Brain pericyte (primary cell): ENCODE data around the gene FAIM2.

ENCODE experiments used
- DNase-seq: peaks from one replicate; pipeline ENCODE4 v3.0.0-alpha.2; 2012; ENCODE audit warnings: low read depth, low spot score

FAIM2 gene

DNA sequence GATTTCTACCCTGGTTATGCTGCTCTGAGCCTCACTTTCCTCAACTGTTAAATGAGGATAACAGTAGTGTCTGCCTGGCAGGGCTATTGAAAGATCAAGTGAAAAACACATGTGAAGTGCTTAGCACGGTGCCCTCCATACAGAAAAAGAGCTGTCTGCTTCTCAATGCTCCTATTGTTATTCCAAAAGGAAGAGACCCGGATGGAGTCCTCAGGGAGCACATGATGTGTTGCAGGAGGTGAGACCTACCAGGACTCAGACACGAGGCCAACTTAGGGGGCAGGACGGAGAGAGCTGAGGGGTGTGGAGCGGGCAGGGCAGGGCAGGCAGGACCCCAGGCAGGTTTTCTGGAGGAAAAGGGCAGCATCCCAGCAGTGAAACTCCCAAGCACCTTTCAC lies 8.9 kb downstream of the FAIM2 start:
- DNase-seq: no peak

DNA sequence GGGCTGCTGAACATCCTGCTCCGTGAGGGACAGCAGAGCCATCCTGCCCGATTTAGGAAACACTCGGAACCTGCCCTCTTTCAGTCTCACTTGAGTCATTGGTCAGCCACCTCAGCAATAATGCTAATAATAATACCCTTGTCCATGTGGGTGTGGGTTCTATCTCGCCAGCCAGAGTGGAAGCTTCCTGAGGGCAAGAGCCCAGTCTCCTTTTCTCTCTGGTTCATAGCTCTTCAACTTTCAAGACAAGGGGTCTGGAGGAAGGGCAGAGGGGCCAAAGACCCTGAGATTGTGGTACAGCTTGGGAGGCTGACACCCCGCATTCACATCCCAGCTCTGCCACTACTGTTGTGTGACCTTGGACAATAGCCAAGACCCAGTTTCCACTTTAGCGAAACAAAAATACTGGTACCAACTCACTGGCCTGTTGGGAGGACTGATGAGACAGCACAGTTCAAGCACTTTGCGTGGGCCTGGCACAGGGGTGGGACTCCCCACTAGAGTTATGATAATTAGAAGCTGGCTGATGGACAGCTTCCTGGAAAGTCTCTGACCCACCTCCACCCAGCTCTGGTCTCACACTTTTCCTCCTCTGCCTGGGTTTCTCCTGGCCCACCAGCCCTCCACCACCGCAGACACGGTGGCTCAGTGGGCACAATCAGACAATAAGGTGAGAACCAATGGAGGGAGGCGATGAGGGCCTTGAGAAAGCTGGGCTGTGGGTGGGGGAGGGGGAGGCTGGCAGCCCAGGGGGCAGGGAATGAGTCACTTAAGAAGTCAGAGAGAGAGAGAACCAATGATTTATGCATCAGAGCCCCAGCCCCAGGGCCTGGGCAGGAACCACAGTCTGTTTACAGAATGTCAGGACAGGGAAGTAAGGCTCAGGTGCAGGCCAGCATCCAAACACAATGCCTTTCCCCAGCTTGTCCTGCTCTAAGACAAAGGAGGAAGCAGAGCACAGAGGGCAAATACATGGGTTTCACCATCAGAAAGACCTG lies 9.6 kb downstream of the FAIM2 start:
- no peak for DNase-seq

DNA sequence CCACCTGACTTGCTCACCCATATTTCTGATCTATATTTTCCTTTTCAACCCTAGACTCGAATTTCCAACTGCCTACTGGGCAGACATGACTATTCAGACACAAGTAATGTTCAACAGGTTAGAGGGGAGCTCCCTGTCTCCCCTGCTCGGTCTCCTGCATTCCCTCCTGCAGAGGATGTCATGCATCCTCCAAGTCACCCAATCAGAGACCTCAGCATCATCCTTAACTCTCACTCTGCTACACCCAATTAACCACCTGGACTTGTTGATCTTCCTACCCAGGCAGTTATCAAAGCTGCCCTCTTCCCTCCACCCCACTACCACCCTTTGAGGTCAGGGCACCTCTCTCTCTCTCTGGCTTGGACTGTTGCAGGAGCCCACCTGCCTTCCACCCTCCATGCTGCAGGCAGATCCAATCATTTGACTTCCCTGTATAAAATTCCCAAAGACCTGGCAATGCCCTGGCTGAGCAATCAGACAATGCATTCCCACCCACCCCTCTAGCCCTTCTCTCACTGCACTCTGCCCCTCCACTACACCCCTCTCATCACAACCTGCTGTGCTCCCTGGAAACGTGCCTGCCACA lies 10.9 kb downstream of the FAIM2 start:
- no peak for DNase-seq

DNA sequence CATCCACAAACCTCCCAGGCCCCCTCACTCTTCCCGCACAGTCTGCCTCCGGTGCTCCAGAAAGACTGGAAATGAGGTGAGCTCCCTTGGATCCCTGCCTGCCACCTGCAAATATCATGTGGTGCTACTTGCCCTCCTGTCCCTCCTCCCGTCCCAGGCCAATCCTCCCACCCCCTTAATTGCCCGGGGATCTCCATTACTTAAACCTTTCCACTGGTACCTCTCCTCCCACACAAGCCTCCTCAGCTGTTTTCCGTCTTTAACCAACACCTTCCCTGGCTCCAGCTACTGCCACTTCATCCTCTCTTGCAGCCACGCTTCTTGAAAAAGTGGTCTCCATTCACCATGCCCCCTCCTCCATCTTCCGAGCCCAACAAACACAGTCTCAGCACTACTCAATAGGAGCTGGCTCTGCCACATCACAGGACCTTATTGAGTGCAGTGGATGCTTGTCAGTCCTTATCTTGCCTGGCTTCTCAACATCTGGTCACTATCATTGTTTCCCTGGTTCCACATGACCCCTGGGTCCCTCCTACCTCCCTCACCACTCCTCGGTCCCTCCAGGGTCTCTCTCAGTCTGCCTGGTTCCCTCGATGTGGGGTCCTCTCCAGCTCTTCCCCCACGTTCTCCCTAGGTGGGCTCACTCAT lies 11.5 kb downstream of the FAIM2 start:
- DNase-seq: no peak

DNA sequence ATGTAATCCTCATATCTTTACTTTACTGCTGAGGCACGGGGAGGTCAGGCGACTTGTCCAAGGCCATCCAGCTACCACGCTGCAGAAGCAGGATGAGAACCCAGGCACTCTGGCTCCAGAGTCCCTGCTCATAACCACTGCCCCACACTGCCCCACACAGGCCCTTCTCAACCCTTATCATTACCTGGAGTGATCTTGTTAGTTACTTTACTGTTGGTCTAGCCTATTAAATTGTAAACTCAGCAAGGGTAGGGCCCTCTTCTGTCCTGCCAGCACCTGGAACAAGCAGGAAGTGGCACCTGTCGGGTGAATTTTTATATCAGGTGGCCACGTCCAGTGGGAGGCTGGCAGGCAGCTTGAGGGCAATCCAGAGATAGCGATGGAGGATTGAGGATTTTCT lies 12.2 kb downstream of the FAIM2 start:
- DNase-seq: no peak

DNA sequence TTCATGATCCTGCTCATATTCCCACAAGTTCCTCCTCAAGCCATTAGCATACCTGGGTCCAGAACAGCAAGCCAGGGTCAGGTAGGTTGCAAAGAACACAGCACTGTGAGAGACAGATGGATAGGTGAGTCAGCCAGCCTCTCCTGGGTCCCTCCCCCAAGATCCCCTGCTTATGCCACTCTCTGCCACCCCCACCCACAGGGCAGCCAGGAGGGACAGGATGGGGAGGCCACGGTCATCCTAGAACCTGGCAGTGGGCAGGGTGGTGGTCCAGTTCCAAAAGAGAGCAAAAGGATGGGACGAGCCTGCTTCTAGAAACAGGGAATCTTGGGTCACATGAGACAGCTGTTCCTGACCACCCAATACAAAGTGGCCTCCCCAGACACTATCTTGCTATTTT lies 12.7 kb downstream of the FAIM2 start:
- DNase-seq: no peak

DNA sequence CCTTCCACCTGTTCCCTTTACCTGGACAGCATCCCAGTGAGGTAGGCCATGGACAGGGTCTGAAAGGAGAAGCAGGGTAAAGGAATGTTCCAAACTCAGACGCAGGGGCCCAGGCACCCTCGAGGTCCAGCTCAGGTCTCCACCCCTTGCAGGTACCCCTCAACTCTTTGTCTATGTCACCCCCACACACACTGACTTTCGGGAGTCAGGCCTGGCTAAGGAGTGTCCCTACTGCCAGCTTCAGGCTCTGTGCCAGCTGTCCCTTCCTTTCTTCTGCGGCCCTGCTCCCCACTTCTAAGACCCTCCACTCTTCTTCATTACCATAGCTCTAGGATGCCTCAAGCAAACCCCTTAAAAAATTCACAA lies 13.6 kb downstream of the FAIM2 start:
- DNase-seq: no peak

DNA sequence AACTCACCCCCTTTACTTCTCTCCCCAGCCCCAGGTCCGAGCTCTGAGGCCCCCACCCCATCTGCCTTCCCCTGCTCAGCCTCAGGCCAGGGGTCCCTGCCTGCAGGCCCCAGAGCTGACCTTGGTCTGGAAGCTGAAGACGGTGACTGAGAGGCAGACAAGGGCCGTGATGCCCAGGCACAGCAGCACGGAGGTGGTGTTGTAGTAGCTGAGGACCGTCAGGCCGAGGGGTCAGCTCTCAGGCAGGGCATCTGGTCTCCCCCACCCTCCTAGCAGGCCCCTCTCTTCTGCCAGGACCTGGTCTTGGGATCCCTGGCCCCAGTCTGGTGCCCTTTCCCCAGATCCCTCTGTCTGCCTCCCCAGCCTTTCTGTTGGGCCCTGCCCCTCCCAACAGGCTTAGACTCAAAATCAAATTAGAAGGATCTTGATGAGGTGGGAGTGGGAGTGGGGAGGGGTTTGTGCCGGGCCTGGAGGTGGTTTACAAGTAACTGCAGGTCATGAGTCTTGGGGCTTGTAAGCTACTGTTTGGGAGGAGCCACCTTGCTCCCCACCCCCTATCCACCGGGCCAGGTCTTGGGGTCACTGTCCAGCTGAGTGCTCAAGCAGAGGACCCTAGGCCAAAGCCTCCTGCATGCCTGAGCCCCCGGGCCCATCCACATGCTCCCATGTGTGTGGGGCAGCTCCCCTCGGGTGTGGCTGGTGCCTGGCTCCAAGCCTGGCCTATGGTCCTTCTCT lies 14.2 kb downstream of the FAIM2 start:
- DNase-seq: no peak

DNA sequence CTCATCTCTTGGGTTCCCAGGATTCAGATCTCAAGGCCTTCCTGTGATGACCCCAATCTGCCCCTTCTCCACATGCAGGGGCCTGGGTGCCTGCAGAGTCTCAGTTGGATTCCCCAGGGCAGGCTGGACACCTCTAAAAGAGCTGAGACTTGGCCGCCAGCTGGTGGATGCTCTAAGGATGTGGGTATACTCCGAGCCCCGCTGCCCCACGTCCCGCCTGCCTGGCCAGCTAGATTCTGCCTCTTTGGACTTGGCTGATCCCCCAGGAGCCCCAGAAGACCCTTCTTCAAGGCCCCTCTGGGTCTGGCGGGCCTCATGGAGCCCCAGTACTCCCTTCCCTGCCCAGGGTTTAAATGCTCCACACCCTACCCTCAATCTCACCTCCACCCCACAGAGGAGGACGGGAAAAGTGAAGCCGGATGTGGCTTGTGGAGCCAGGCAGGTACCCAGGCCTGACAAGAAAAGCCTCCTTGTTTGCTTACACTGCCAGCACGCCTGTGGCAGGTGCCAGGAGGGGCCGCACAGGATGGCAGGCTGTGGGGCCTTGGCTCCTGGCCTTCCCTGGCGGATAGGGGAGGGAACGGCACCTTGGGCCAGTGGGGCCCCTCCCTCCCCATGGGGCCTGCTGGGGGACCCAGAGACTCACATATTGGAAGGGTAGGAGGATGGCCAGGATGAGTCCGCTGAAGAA lies 15.1 kb downstream of the FAIM2 start:
- no peak for DNase-seq

DNA sequence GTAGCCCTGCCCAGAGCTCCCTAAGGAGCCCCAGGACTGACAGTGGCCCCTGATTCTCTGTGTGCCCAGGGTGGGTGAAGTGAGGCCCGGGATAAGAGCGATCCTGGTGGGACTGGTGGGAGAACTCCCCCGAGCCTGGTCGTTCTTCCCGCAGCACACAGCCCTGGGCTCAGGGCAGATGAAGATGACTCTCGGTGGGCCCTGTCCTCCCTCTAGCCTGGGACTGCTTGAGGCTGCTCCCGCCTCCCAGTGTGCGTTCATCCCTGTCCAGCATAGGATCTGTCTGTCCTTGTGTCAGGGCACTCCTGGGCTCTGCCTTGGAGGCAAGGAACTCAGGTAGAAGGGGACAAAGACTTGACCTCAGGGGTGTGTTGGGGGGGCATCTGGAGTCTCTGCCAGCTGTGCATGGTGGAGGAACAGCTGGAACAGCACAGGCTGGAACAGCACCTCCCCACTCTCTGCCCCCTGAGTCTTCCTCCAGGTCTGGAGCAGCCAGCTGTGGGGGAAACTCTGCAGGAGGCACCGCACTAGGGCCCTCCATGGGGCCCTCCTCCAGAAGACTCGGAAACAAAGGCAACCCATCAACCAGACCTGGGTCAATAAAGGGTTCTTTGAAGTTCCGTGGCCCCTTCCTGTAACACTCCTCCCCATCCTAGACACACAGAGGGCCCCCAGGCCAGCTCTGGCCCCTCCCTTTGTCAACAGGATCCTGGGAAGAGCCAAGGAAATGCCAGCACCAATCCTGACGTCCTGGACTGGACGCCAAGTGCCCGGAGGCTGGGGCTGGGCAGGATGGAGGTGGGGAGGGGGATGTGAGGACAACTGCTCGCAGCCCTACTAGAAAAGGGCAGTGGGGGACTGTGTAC lies 15.9 kb downstream of the FAIM2 start:
- no peak for DNase-seq

DNA sequence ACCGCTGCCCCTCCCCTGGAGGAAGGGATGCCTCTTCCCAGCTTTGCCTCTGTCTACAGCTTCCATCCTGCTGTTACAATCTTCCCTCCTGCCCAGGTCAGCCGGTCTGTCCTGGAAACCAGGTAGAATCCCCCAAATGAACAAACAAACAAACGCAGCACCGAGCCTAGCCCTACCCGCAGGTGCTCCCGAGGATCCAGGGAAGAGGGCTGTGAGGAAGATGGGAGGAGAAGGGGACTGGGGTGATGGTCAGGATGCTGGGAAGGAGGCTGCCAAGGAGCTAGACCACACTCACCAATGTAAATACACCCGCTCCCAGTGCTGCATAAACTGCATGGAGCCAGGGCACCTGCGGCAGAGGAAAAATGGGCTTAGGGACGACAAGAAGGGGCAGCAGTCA lies 16.6 kb downstream of the FAIM2 start:
- no peak for DNase-seq

DNA sequence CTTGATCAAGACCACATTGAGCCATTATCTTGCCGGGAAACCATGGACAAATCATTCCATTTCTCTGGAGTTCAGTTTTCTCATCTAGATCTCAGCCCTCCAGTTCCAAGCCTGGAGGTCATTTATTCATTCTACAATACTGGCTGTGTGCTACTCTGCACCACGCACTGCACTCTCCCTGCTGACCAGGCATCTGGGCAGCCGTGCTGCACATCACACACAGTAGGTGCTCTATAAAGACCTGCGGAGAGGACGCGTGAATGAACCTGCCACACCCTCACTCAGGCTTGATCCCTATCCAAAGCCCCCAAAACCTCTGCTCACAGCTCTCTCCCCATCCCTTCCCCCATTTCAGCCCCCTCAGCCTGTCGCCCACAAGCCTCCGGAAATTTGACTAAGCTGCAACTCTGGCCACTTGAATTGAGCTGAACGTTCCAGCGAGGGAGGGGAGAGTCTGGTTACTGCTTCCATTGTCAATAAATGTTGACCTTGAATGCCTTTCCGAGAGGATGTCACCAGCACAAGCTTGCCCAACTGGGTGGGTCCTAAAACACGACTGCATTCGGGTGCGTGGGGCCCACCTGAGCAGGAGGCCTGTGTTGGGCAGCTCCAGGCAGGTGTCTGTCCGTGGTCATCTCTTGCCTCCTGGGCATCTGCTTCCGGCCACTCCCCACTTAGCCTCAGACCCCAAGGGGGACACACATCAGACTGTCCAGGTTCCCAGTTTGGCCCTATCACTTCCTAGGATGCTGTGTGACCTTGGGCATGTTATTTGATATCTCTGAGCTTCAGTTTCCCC lies 17.8 kb downstream of the FAIM2 start:
- no peak for DNase-seq

DNA sequence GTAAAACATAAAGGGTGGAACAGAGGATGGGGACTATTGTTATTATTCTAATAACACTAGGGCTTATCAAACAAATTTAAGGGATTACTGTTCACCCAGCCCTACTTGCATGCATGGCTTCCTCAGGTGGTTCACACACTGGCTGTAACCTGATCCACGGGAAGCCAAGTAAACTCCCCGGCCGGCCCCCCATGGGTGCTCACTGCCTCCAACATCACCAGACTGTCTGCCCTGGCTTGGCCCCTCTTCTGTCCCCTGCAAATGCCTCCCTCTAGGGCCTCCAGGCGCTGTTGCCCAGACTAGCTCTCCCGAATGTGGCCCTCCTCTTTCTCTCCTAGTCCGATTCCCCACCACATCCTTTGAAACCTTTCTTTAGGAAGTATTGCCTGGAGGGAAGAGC lies 18.6 kb downstream of the FAIM2 start:
- no peak for DNase-seq

DNA sequence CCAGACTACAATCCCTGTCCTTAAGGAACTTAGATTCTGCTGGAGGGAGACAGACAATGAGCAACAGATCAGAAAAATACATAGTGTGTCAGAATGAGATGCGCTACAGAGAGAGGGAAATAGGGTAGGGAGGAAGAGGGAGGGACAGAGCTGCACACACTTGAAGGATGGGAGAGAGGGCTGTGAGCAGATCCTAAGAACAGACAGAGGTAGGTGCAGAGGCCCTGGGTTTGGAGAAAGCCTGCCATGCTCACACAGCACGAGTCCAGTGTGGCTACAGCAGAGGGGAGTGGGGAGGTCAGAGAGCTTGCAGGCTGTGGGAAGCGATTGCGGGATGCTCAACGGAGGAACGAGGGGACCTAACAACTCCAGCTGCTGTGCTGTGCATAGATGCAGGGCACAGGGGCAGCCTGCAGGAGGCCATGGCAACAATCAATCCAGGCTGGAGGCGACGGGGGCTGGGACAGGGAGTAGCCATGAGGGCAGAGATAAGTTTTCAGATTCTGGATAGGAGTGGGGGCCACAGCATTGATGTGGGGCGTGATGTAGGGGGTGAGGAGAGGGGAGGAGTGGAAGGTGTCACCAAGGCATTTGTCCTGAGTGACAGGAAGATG lies 20.7 kb downstream of the FAIM2 start:
- DNase-seq: no peak

DNA sequence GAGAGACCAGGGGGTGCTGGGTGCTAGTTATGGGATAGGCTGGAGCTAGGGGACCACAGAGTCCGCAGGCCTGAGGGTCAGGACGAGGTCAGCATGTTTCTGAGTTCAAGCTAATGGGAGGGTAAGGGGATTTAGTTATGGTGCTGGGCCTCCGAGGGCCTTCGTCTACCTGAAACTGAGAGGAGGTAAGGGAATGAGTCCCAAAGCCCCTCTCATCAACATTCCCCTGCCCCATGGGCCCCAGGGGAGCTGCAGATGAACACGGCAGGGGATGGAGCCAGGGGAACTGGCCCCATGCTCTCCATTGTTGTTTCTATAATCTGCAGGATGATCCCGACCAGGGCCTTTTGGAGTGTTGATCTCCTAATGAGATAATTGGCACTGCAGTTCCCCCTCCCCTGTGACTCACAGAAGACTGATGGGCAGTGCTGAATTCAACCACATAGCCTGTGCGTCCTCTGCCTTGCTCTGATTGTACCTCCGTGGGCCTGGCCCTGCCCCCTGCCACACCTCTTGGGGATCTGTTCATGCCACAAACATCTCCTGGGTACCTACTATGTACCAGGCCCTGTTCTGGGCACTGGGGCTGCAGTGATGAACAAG lies 21.4 kb downstream of the FAIM2 start:
- no peak for DNase-seq

DNA sequence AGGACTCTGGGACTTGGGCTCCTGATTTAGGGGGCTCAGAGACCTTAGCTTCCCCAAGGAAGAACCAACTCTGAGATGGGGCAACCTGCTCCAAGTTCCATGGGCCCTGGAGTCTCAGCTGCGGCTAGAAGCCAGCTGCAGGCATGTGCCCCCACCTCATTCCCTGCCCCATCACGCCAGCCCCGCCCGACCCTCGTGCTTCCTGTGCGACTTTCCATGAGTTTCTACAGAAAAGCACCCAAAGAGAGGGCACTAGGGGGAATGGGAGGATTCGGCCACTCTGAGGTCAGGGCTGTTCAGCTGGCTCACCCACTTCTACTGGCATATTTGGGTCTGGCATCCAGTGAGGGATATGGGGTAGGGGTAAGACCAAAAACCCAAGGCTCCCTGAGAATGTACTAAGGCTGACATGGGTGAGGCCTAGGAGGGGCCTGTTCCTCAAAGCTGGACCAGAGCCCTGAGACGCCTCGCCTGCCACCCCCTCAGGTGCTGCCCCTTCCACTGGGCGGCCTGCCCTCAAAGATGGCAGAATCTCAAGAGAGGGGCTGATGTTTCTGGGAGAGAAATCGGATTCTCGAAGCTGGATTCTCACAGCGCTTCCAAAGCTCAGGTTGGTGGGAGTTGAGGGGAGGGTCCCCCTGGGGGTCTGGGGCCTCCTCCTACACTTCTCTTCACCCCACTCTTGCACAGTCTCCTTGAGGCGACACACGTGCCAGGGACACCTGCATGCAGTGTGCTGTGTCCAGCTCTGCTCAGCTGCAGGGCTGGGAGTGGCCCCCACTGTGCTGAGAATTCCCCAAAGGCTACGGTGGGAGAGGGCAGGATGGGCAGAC lies 22.1 kb downstream of the FAIM2 start:
- no peak for DNase-seq

DNA sequence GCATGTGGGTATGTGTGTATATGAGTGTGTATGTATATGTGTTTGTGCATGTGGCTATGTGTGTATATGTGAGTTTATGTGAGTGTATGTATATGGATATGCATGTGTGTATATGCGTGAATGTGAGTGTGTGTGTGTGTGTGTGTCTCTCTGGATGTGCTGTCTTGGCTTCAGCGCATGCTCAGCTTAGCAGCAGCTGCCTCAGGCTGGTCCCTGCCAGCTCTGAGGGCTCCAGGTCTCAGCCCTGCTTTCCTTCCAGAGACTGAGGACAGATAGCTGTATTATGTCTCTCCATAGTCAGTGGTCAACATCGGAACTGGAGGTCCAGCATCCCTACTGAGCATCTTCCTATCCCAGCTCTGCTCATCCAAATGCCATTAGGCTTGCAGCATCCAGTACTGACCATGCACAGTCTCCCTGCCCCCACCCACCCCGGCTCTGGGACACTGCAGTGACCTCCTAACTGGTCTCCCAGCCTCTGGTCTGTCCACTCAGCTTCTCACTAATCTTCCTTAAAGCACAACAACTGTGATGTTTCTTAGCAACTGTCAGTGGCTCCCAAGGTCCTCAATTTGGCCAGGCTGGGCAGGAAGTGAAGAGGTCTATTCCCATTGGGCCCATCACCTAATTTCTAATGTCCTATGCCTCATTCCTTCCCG lies 22.8 kb downstream of the FAIM2 start:
- DNase-seq: no peak
